Breast epithelium (tissue), 3 donors: Measurements from ENCODE around the gene GPR176.

Experiments used
- POLR2AphosphoS5 ChIP-seq, 3 donors: sonication (generic); formaldehyde crosslinking; IDR thresholded peaks; one replicate each; pipeline ENCODE4 v1.6.1; 2017; ENCODE audit warnings: antibody characterized with exemption in 3 of 3
- TF ChIP-seq, protein P1 (sequence below), 3 donors: fragments of 450-650 bp; IDR thresholded peaks; one replicate each; pipeline ENCODE4 v1.5.1; 2016 to 2017; ENCODE audit warnings: antibody characterized with exemption in 3 of 3, mild to moderate bottlenecking in 3 of 3, moderate library complexity in 3 of 3

DNA sequence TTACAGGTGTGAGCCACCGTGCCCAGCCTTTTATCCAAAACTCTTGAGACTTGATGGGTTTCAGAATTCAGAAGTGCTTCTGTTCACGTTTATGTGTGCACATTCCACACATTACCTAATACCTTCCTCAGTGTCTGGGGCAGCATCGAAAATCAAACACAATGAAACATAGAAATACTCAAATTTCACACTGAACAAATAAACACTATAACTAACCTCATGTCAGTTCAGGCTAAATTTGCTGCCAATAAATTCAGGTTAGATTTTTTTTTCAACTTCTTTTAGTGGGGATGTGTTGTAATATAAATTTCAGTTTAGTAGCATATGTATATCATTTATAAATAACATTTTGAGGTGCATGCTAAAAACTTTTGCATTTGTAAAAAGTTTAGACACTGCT lies 16.6 kb upstream of the GPR176 start:
- TF ChIP-seq, protein P1, sequence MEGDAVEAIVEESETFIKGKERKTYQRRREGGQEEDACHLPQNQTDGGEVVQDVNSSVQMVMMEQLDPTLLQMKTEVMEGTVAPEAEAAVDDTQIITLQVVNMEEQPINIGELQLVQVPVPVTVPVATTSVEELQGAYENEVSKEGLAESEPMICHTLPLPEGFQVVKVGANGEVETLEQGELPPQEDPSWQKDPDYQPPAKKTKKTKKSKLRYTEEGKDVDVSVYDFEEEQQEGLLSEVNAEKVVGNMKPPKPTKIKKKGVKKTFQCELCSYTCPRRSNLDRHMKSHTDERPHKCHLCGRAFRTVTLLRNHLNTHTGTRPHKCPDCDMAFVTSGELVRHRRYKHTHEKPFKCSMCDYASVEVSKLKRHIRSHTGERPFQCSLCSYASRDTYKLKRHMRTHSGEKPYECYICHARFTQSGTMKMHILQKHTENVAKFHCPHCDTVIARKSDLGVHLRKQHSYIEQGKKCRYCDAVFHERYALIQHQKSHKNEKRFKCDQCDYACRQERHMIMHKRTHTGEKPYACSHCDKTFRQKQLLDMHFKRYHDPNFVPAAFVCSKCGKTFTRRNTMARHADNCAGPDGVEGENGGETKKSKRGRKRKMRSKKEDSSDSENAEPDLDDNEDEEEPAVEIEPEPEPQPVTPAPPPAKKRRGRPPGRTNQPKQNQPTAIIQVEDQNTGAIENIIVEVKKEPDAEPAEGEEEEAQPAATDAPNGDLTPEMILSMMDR (IDR thresholded peaks at IDR 0.05), result no peak
- no peak for TF ChIP-seq POLR2AphosphoS5 (IDR thresholded peaks at IDR 0.05)
